MM.1S (cell line): Measurements from ENCODE around the gene POLE2.
"Not testable (repeated sequence)": the region's sequence is repeated elsewhere in the genome, so short reads cannot be mapped to it uniquely, and the experiment has no call there.

Source experiments
- DNase-seq: peaks from one replicate; pipeline ENCODE4 v3.0.0-alpha.2; 2015
- H2AFZ ChIP-seq: fragments of 300-600 bp; sonication (generic); 2 replicates; pipeline ENCODE4 v1.6.0; 2016; ENCODE audit warnings: antibody characterized with exemption, low read length
- H3F3A ChIP-seq: fragments of 300-600 bp; sonication (generic); 2 replicates; pipeline ENCODE4 v1.6.1; 2016; ENCODE audit warnings: mild to moderate bottlenecking, antibody characterized with exemption, low read length, moderate library complexity, mixed read lengths; ENCODE audit not compliant: insufficient read depth
- H3K27ac ChIP-seq: fragments of 300-600 bp; sonication (generic); 2 replicates; pipeline ENCODE4 v1.5.1; 2016; ENCODE audit warnings: mild to moderate bottlenecking, low read length
- H3K27me3 ChIP-seq: fragments of 300-600 bp; sonication (generic); replicated peaks from 2 replicates; pipeline ENCODE4 v1.6.0; 2016; ENCODE audit warnings: low read length; ENCODE audit not compliant: insufficient read depth
- H3K36me3 ChIP-seq: fragments of 300-600 bp; sonication (generic); replicated peaks from 2 replicates; pipeline ENCODE4 v1.6.1; 2016; ENCODE audit warnings: mild to moderate bottlenecking, low read length, mixed read lengths; ENCODE audit not compliant: insufficient read depth
- H3K4me1 ChIP-seq: fragments of 300-600 bp; sonication (generic); 2 replicates; pipeline ENCODE4 v1.6.1; 2016; ENCODE audit warnings: low read length, mixed read lengths
- H3K4me2 ChIP-seq: fragments of 300-600 bp; sonication (generic); 2 replicates; pipeline ENCODE4 v1.6.0; 2016; ENCODE audit warnings: low read depth, low read length
- H3K4me3 ChIP-seq: fragments of 300-600 bp; sonication (generic); 2 replicates; pipeline ENCODE4 v1.5.1; 2016; ENCODE audit warnings: low read length, mixed read lengths
- H3K79me2 ChIP-seq: fragments of 300-600 bp; sonication (generic); 2 replicates; pipeline ENCODE4 v1.6.1; 2016; ENCODE audit warnings: mixed run types, low read length, mixed read lengths
- H3K9ac ChIP-seq: fragments of 300-600 bp; sonication (generic); 2 replicates; pipeline ENCODE4 v1.6.1; 2016; ENCODE audit warnings: low read length, mixed read lengths
- H3K9me2 ChIP-seq: fragments of 300-600 bp; sonication (generic); replicated peaks from 2 replicates; pipeline ENCODE4 v1.6.1; 2016; ENCODE audit warnings: mild to moderate bottlenecking, low read length, mixed read lengths; ENCODE audit not compliant: insufficient read depth
- H3K9me3 ChIP-seq: fragments of 300-600 bp; sonication (generic); replicated peaks from 2 replicates; pipeline ENCODE4 v1.6.1; 2016; ENCODE audit warnings: mild to moderate bottlenecking, low read length, mixed read lengths; ENCODE audit not compliant: insufficient read depth
- H4K20me1 ChIP-seq: fragments of 300-600 bp; sonication (generic); 2 replicates; pipeline ENCODE4 v1.6.1; 2016; ENCODE audit warnings: mild to moderate bottlenecking, low read length, moderate library complexity, mixed read lengths; ENCODE audit not compliant: insufficient read depth
- CTCF ChIP-seq: fragments of 300-600 bp; sonication (generic); IDR thresholded peaks from 2 replicates; pipeline ENCODE4 v1.5.1; 2016; ENCODE audit warnings: antibody characterized with exemption, low read length, mixed read lengths
- EZH2 ChIP-seq: fragments of 300-600 bp; sonication (generic); optimal IDR thresholded peaks from 2 replicates; pipeline ENCODE3; 2017; ENCODE audit warnings: low read depth, mild to moderate bottlenecking, antibody characterized with exemption, low read length, mixed read lengths
- EZH2phosphoT487 ChIP-seq: fragments of 300-600 bp; sonication (generic); IDR thresholded peaks from 2 replicates; pipeline ENCODE4 v1.6.1; 2018; ENCODE audit warnings: antibody characterized with exemption, low read length

POLE2 gene

GRCh38 chr14:49621114-49621881, 66.7 kb downstream of the POLE2 start:
- Histone ChIP-seq H3K79me2 (peaks cover 60% of the 10 kb centered on the region), H3K36me3 (no peaks in the 10 kb centered on the region), H3K27ac (peak overlapping the region; percentile 98; the same call in 1 of the 2 replicates), H3K27me3 (no peaks in the 10 kb centered on the region), H3K9me3 (no peaks in the 10 kb centered on the region), H3K9ac (peak overlapping the region; percentile 95), H3F3A (peaks cover 11% of the 10 kb centered on the region), H3K9me2 (no peaks in the 10 kb centered on the region), H3K4me1 (no peaks in the 10 kb centered on the region), H2AFZ (peak overlapping the region; percentile 56), H3K4me3 (peak overlapping the region; percentile 81), H3K4me2 (peak overlapping the region; percentile 82), H4K20me1 (no peaks in the 10 kb centered on the region)
- DNase-seq = peak; percentile 41
- TF ChIP-seq EZH2 (no peak), EZH2phosphoT487 (no peak), CTCF (no peak)

GRCh38 chr14:49620182-49621113, 67.6 kb downstream of the POLE2 start, which contains the start of the genes MGAT2 and RPL36AL:
Gene MGAT2 (plus strand): TSS chr14:49620799. CDS start chr14:49621269, 470 bp downstream.
Gene RPL36AL (minus strand): TSS chr14:49620626. CDS start chr14:49619104, 1,522 bp downstream.
- H3K9ac ChIP-seq = peak within 1 kb of the TSS; percentile 95
- H3K9me3 ChIP-seq = no peaks in the 10 kb centered on the region
- H4K20me1 ChIP-seq = no peaks in the 10 kb centered on the region
- H2AFZ ChIP-seq = peak within 1 kb of the TSS; percentile 56
- H3F3A ChIP-seq = peaks cover 11% of the 10 kb centered on the region
- no peaks in the 10 kb centered on the region for H3K36me3 ChIP-seq
- no peaks in the 10 kb centered on the region for H3K27me3 ChIP-seq
- peak; percentile 92 for DNase-seq
- H3K27ac ChIP-seq = peak within 1 kb of the TSS; percentile 98
- H3K9me2 ChIP-seq = no peaks in the 10 kb centered on the region
- peaks cover 57% of the 10 kb centered on the region for H3K79me2 ChIP-seq
- peak within 1 kb of the TSS; percentile 81 for H3K4me3 ChIP-seq
- H3K4me2 ChIP-seq = peak within 1 kb of the TSS; percentile 82
- no peaks in the 10 kb centered on the region for H3K4me1 ChIP-seq
- TF ChIP-seq CTCF = 0 out of 2 replicates have a peak, but pooled peaks have one; percentile 4
- no peak for TF ChIP-seq EZH2

GRCh38 chr14:49619730-49620129, 68.3 kb downstream of the POLE2 start:
- TF ChIP-seq EZH2phosphoT487 = no peak
- no peak for TF ChIP-seq EZH2
- TF ChIP-seq CTCF = no peak
- Histone ChIP-seq H3K36me3 (no peaks in the 10 kb centered on the region), H3K4me3 (peak overlapping the region; percentile 81), H4K20me1 (no peaks in the 10 kb centered on the region), H2AFZ (no peak overlapping the region), H3K4me2 (peak overlapping the region; percentile 54), H3K4me1 (no peaks in the 10 kb centered on the region), H3K9me3 (no peaks in the 10 kb centered on the region), H3K79me2 (peaks cover 56% of the 10 kb centered on the region), H3K9me2 (no peaks in the 10 kb centered on the region), H3K27me3 (no peaks in the 10 kb centered on the region), H3F3A (peaks cover 11% of the 10 kb centered on the region), H3K27ac (peak overlapping the region; percentile 98; the same call in 1 of the 2 replicates), H3K9ac (peak overlapping the region; percentile 95)
- no peak for DNase-seq

GRCh38 chr14:49619273-49619672, 68.7 kb downstream of the POLE2 start:
- not testable (repeated sequence) for H3K9me2 ChIP-seq, H2AFZ ChIP-seq, H3K27ac ChIP-seq, H3K4me1 ChIP-seq, H3K27me3 ChIP-seq, H3K9me3 ChIP-seq, H4K20me1 ChIP-seq, H3F3A ChIP-seq, DNase-seq, H3K36me3 ChIP-seq
- peak overlapping the region; percentile 81 for H3K4me3 ChIP-seq
- peak overlapping the region; percentile 95; the same call in 1 of the 2 replicates for H3K9ac ChIP-seq
- H3K79me2 ChIP-seq = peaks cover 56% of the 10 kb centered on the region
- H3K4me2 ChIP-seq = peak overlapping the region; percentile 54
